Measurements from ENCODE around the gene TNRC6A. TPM values are rescaled to one million over a fixed set of nuclear protein-coding genes. Genes with fewer than 3 reads are reported as not detected.
A peak's percentile ranks its signal among the peaks of the same experiment; 100 is the strongest.

TNRC6A gene
- total and polyA plus RNA-seq, 2 of the 13 experiments (the other 11 are each of a cell fraction or from before 2014, with no cell fraction given): 30.9 to 43.6 TPM

DNA sequence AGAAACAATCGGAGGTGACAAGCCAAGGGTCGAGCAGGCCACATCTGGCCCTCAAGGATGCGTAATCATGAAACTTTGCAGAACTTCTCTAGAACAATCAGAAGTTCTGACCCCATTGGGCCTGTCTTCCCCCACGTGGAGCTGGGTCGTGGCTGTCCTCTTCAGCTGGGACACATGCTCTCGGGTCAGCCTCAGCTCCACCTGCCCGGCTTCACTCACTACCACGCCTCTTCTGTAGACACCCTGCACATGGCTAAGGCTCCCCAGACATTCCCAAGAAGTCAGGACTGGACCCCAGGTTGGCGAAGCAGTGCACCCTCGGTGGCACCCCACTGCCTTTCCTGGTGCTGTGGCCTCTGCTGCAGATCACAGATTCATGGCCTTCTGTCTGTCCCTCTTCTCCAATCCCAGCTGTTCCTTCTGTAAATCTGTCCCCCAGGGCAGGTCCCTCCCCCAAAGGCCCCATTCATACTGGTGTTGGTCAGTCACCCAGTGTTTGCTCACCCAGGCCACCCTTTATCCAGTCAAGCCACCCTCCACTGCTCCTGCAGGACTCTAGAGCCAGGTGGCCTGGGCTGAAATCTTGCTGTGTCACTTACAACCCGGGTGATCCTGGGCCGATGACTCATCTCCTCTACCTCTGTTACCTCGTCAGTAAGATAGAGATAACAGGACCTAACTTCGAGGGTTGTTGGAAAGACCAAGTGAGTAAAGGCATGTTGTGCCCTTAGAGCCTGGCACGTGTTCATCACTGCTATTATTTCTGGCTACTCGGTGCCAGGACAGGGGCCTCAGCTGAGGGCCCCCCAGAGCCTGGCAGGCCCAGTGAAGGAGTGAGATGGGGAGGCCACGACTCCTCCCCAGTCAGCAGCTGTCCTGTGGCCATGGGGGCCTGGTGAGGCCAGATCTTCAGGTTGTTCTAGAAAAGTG is 114.9 kb downstream of the TNRC6A start (continued):
- TF ChIP-seq ZNF281 (CRISPR knock-in tag; IDR thresholded peaks at IDR 0.05; ENCODE audit: borderline replicate concordance): no peak
- peak; percentile 83 for TF ChIP-seq JUNB (CRISPR knock-in tag; IDR thresholded peaks at IDR 0.05; ENCODE audit: borderline replicate concordance)
- TF ChIP-seq MLLT10 (CRISPR knock-in tag; IDR thresholded peaks at IDR 0.05): no peak
- TF ChIP-seq GATAD2A (CRISPR knock-in tag; IDR thresholded peaks at IDR 0.05): peak; percentile 69
- TF ChIP-seq MED1 (CRISPR knock-in tag; IDR thresholded peaks at IDR 0.05): peak; percentile 38; the same call in 1 of the 2 replicates
- no peak for TF ChIP-seq FOXA1 (IDR thresholded peaks at IDR 0.05)
- no peak for TF ChIP-seq FOXA1 (CRISPR knock-in tag; IDR thresholded peaks at IDR 0.05)
- TF ChIP-seq ELF3 (CRISPR knock-in tag; IDR thresholded peaks at IDR 0.05): peak; percentile 38; the same call in 1 of the 2 replicates
- TF ChIP-seq KDM1A (CRISPR knock-in tag; IDR thresholded peaks at IDR 0.05): peak; percentile 65
- TF ChIP-seq ZNF382 (CRISPR knock-in tag; IDR thresholded peaks at IDR 0.05; ENCODE audit: borderline replicate concordance): no peak
- TF ChIP-seq SAP130 (CRISPR knock-in tag; IDR thresholded peaks at IDR 0.05; ENCODE audit: low read depth): peak; percentile 85
- peak; percentile 19; the same call in 1 of the 2 replicates for TF ChIP-seq POGZ (CRISPR knock-in tag; IDR thresholded peaks at IDR 0.05)
- 0 out of 2 replicates have a peak, but pooled peaks have one; percentile 21 for TF ChIP-seq POLR2G (IDR thresholded peaks at IDR 0.05; ENCODE audit: low read depth, low read length)
- TF ChIP-seq ZNF589 (CRISPR knock-in tag; conservative IDR thresholded peaks at IDR 0.05): no peak
- TF ChIP-seq RXRA (CRISPR knock-in tag; IDR thresholded peaks at IDR 0.05): peak; percentile 71
- TF ChIP-seq, protein P1, sequence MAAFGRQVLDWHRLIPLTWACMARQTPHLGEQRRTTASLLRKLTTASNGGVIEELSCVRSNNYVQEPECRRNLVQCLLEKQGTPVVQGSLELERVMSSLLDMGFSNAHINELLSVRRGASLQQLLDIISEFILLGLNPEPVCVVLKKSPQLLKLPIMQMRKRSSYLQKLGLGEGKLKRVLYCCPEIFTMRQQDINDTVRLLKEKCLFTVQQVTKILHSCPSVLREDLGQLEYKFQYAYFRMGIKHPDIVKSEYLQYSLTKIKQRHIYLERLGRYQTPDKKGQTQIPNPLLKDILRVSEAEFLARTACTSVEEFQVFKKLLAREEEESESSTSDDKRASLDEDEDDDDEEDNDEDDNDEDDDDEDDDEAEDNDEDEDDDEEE (CRISPR knock-in tag; IDR thresholded peaks at IDR 0.05): 0 out of 2 replicates have a peak, but pooled peaks have one; percentile 74
- 0 out of 2 replicates have a peak, but pooled peaks have one; percentile 48 for TF ChIP-seq EED (CRISPR knock-in tag; IDR thresholded peaks at IDR 0.05)
- TF ChIP-seq FOXP4 (CRISPR knock-in tag; IDR thresholded peaks at IDR 0.05): peak; percentile 13; the same call in 1 of the 2 replicates
- peak; percentile 53; the same call in 1 of the 2 replicates for TF ChIP-seq ZNF644 (CRISPR knock-in tag; IDR thresholded peaks at IDR 0.05; ENCODE audit: low read depth)
- peak; percentile 41; the same call in 1 of the 2 replicates for TF ChIP-seq ZNF274 (CRISPR knock-in tag; IDR thresholded peaks at IDR 0.05)
- peak; percentile 52; the same call in 1 of the 2 replicates for TF ChIP-seq IKZF5 (CRISPR knock-in tag; IDR thresholded peaks at IDR 0.05)
- TF ChIP-seq MIER2 (CRISPR knock-in tag; IDR thresholded peaks at IDR 0.05): peak; percentile 75
- TF ChIP-seq KDM5B (CRISPR knock-in tag; IDR thresholded peaks at IDR 0.05; ENCODE audit: borderline replicate concordance): peak; percentile 83; the same call in 1 of the 2 replicates
- TF ChIP-seq ERF (CRISPR knock-in tag; IDR thresholded peaks at IDR 0.05): 0 out of 2 replicates have a peak, but pooled peaks have one; percentile 20
